CD14-positive monocyte (primary cell): ENCODE data around the gene JDP2. TPM values are rescaled to one million over a fixed set of nuclear protein-coding genes. Genes with fewer than 3 reads are reported as not detected.

Experiments
- DNase-seq, 3 donors: peaks; one replicate each; pipeline ENCODE4 v3.0.0-alpha.2; 2011 to 2022
- H2AFZ ChIP-seq: 2 replicates; pipeline ENCODE4 v1.6.0; 2012; ENCODE audit warnings: mild to moderate bottlenecking, low read depth, low read length, inconsistent platforms; ENCODE audit not compliant: insufficient read depth, poor library complexity, severe bottlenecking
- H3K27ac ChIP-seq, 2 donors: 1 replicate in 1 of 2; 2 replicates in 1 of 2; pipeline ENCODE4 v1.5.1; 2012 to 2013; ENCODE audit warnings: low read length in 2 of 2, control low read depth in 1 of 2, inconsistent platforms in 1 of 2, low read depth in 1 of 2, mild to moderate bottlenecking in 1 of 2
- H3K27me3 ChIP-seq, 2 donors: one replicate each; pipeline versions ENCODE4 v1.6.0 to v1.6.1; 2011 to 2013; ENCODE audit warnings: low read length in 2 of 2; ENCODE audit not compliant: control insufficient read depth in 2 of 2, insufficient read depth in 2 of 2
- H3K36me3 ChIP-seq, 2 donors: replicated peaks in 1 of 2; 1 replicate in 1 of 2; 2 replicates in 1 of 2; pipeline versions ENCODE4 v1.5.1 to v1.6.1; 2012 to 2013; ENCODE audit warnings: low read length in 2 of 2, control low read depth in 1 of 2, inconsistent platforms in 1 of 2, mild to moderate bottlenecking in 1 of 2; ENCODE audit not compliant: insufficient read depth in 2 of 2, control insufficient read depth in 1 of 2
- H3K4me1 ChIP-seq, 2 donors: 1 replicate in 1 of 2; 2 replicates in 1 of 2; pipeline versions ENCODE4 v1.5.1 to v1.6.1; 2012 to 2013; ENCODE audit warnings: low read length in 2 of 2, control low read depth in 1 of 2, inconsistent platforms in 1 of 2, mild to moderate bottlenecking in 1 of 2, moderate library complexity in 1 of 2; ENCODE audit not compliant: insufficient read depth in 2 of 2, control insufficient read depth in 1 of 2
- H3K4me2 ChIP-seq: replicated peaks from 2 replicates; pipeline ENCODE3; 2012; ENCODE audit warnings: low read length, moderate library complexity, mild to moderate bottlenecking; ENCODE audit not compliant: poor library complexity, severe bottlenecking; ENCODE audit errors: extremely low read depth
- H3K4me3 ChIP-seq, 3 experiments: fragments of 200-600 bp in 1 of 3; sonication (generic) in 1 of 3; replicated peaks in 1 of 3; 1 replicate in 2 of 3; 2 replicates in 1 of 3; pipeline ENCODE4 v1.5.1; 2011 to 2013; ENCODE audit warnings: low read length in 3 of 3, mild to moderate bottlenecking in 3 of 3, control low read depth in 2 of 3, low read depth in 2 of 3, inconsistent platforms in 1 of 3, moderate library complexity in 1 of 3
- H3K79me2 ChIP-seq: 2 replicates; pipeline ENCODE4 v1.6.0; 2012; ENCODE audit warnings: mild to moderate bottlenecking, control low read depth, inconsistent platforms, low read length, moderate library complexity; ENCODE audit not compliant: insufficient read depth
- H3K9ac ChIP-seq: 2 replicates; pipeline ENCODE4 v1.6.0; 2017; ENCODE audit warnings: low read length, mild to moderate bottlenecking; ENCODE audit not compliant: insufficient read depth, poor library complexity, severe bottlenecking
- H3K9me3 ChIP-seq, 2 donors: replicated peaks in 1 of 2; 1 replicate in 1 of 2; 2 replicates in 1 of 2; pipeline versions ENCODE4 v1.5.1 to v1.6.1; 2012 to 2013; ENCODE audit warnings: low read length in 2 of 2, control low read depth in 1 of 2; ENCODE audit not compliant: control insufficient read depth in 1 of 2, insufficient read depth in 1 of 2
- H4K20me1 ChIP-seq: 2 replicates; pipeline ENCODE4 v1.6.0; 2012; ENCODE audit warnings: mild to moderate bottlenecking, low read length, control low read depth, moderate library complexity; ENCODE audit not compliant: insufficient read depth
- H3K27ac Mint-ChIP-seq, 7 donors: one replicate each; pipeline ENCODE4 v1.8.0; 2020; ENCODE audit warnings: mild to moderate bottlenecking in 7 of 7, mixed read lengths in 7 of 7, moderate library complexity in 6 of 7, inconsistent platforms in 2 of 7
- H3K27me3 Mint-ChIP-seq, 3 donors: one replicate each; pipeline ENCODE4 v1.8.0; 2021 to 2022; ENCODE audit warnings: low read depth in 3 of 3, mild to moderate bottlenecking in 3 of 3, mixed read lengths in 3 of 3, moderate library complexity in 3 of 3, inconsistent platforms in 1 of 3
- H3K36me3 Mint-ChIP-seq, 2 donors: one replicate each; pipeline ENCODE4 v1.8.0; 2020; ENCODE audit warnings: mixed read lengths in 2 of 2, inconsistent platforms in 1 of 2, mild to moderate bottlenecking in 1 of 2
- H3K4me1 Mint-ChIP-seq: one replicate; pipeline ENCODE4 v1.8.0; 2020; ENCODE audit warnings: mild to moderate bottlenecking, mixed read lengths
- H3K4me3 Mint-ChIP-seq, 2 donors: one replicate each; pipeline ENCODE4 v1.8.0; 2020; ENCODE audit warnings: mild to moderate bottlenecking in 2 of 2, mixed read lengths in 2 of 2, moderate library complexity in 1 of 2
- H3K9me3 Mint-ChIP-seq, 7 donors: one replicate each; pipeline ENCODE4 v1.8.0; 2020 to 2022; ENCODE audit warnings: mixed read lengths in 7 of 7, mild to moderate bottlenecking in 6 of 7, moderate library complexity in 6 of 7, inconsistent platforms in 2 of 7
- CTCF ChIP-seq: fragments of 200-600 bp; IDR thresholded peaks from one replicate; pipeline ENCODE4 v1.8.0; 2022; ENCODE audit warnings: antibody characterized with exemption, mild to moderate bottlenecking
- WGBS: methylation state at CpG from one replicate; pipeline ENCODE4 v1.1.5; 2013; ENCODE audit warnings: missing lambda C conversion rate; ENCODE audit not compliant: insufficient coverage; 5-methylcytosine and 5-hydroxymethylcytosine counted together
- intact Hi-C, 2 donors: fragments of 100-400 bp; cut with micrococcal nuclease; formaldehyde crosslinking; loops; one replicate each; pipeline versions ENCODE4 v1.15.0 to v1.15.1; 2023
- polyA plus RNA-seq, 3 donors: library from polyadenylated mRNA; depleted of rRNA in 1 of 3; unstranded in 2 of 3; stranded (reverse) in 1 of 3; fragments of 300-500 nt in 2 of 3; fragments of >200 nt in 1 of 3; fragmentation: Illumina TruSeq in 2 of 3; gene quantifications; 1 replicate in 2 of 3; 2 replicates in 1 of 3; pipeline ENCODE4 v1.2.3, GENCODE V29; 2012 to 2021

The JDP2 gene
- polyA plus RNA-seq, 3 donors = 3.5 to 69.2 (median 14.2) TPM

GRCh38 chr14:75487155-75487671, 59.4 kb downstream of the JDP2 start:
- Mint-ChIP-seq H3K27me3 (peaks cover 0 to 4% (median 2%) of the 10 kb centered on the region in 3 donors), H3K4me3 (no peak overlapping the region), H3K4me1 (peaks cover 2% of the 10 kb centered on the region), H3K36me3 (no peaks in the 10 kb centered on the region), H3K27ac (no peak overlapping the region), H3K9me3 (peaks cover 0 to 8% (median 4%) of the 10 kb centered on the region in 7 donors)
- Histone ChIP-seq H4K20me1 (no peaks in the 10 kb centered on the region), H3K4me2 (no peak overlapping the region), H3K79me2 (no peaks in the 10 kb centered on the region), H3K27me3 (no peaks in the 10 kb centered on the region), H3K9me3 (no peaks in the 10 kb centered on the region), H3K36me3 (no peaks in the 10 kb centered on the region), H3K4me1 (no peaks in the 10 kb centered on the region), H3K4me3 (no peak overlapping the region), H3K9ac (no peak overlapping the region), H3K27ac (no peak overlapping the region), H2AFZ (no peak overlapping the region)
- intact Hi-C loops = loop anchor here (5.0 kb wide), 2 partner anchors 180 to 355 kb away; no protein-coding TSS in a partner anchor
- TF ChIP-seq CTCF = no peak
- 89% methylated on average over 3 of the region's 7 CpGs for WGBS
- no peak for DNase-seq

- Histone ChIP-seq H4K20me1 (no peaks in the 10 kb centered on the region), H3K36me3 (no peaks in the 10 kb centered on the region), H3K4me1 (no peaks in the 10 kb centered on the region), H3K4me3 (no peak overlapping the region), H2AFZ (no peak overlapping the region), H3K9ac (no peak overlapping the region), H3K79me2 (no peaks in the 10 kb centered on the region), H3K9me3 (no peaks in the 10 kb centered on the region), H3K27ac (no peak overlapping the region), H3K4me2 (no peak overlapping the region), H3K27me3 (no peaks in the 10 kb centered on the region)
- intact Hi-C loops = loop anchor here (2.0 to 5.0 kb wide), 3 partner anchors 181 to 357 kb away; no protein-coding TSS in a partner anchor
- no peak overlapping the region for H3K27ac Mint-ChIP-seq
- H3K4me1 Mint-ChIP-seq = peaks cover 2% of the 10 kb centered on the region
- H3K27me3 Mint-ChIP-seq = peaks cover 0 to 8% (median 3%) of the 10 kb centered on the region in 3 donors
- peaks cover 0 to 8% (median 4%) of the 10 kb centered on the region in 7 donors for H3K9me3 Mint-ChIP-seq
- WGBS = 100% methylated on average over 4 of the region's 6 CpGs
- no peak for TF ChIP-seq CTCF
- no peaks in the 10 kb centered on the region for H3K36me3 Mint-ChIP-seq
- no peak for DNase-seq
- H3K4me3 Mint-ChIP-seq = peak overlapping the region in 1 of 2 donors; percentile 48
Observed at GRCh38 chr14:75489480-75489837, 61.6 kb downstream of the JDP2 start.
